GM20431 (cell line): Measurements from ENCODE around the gene LAMA4.
"Not testable (repeated sequence)": the region's sequence is repeated elsewhere in the genome, so short reads cannot be mapped to it uniquely, and the experiment has no call there.

Experiments used
- in situ Hi-C: fragments of 300-500 bp; cut with MseI, MboI; formaldehyde crosslinking; loops from one replicate; pipeline ENCODE4 v1.15.0; 2020; ENCODE audit warnings: low sequenced_read_pairs; ENCODE audit not compliant: unreplicated experiment

The LAMA4 gene

GRCh38 chr6:112116221-112116620 is 138.1 kb downstream of the LAMA4 start:
- in situ Hi-C loops, result no loop called here

GRCh38 chr6:112114577-112115223 is 139.7 kb downstream of the LAMA4 start:
- in situ Hi-C loops, result no loop called here

- in situ Hi-C loops, result no loop called here
Measured at GRCh38 chr6:112113918-112114317, 140.4 kb downstream of the LAMA4 start.

GRCh38 chr6:112113431-112113830 is 140.9 kb downstream of the LAMA4 start:
- in situ Hi-C loops, result no loop called here

DNA sequence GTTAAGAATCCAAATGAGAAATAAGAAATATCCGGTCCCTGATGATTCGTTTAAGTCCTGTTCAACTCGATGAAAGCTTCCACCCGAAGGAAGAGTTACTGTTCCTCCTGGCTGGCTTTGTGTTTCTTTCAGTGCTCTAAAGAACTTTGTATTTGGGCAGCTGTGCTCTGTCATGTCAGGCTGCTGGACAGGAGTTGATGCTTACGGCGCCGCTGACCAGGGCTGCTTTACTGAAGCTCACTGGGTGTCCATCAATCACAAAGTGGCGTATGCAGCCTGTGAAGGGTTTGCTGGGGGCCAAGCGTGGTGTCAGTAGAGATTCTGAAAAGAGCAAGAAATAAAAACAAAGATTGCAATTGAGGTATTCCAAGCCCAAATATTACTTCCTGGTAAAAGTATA is 145.1 kb downstream of the LAMA4 start:
- in situ Hi-C loops, result no loop called here

DNA sequence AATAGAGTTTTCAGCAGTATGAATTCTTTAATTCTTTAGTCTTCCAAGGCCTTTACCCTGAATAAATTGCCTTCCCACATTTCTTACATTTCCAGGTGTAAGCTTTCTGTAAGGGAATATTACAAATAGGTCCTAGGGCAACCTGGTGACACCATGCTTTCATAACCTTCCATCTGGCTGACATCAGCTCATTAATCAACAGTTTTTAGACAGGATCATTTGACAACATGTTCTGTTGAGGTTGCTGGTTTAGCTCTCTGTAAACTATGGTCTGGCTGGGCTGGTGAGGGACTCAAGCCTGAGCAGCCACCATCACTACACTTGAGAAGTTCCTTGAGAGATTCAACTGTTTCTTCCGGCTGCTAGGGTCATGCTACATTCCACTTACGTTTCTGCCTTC is 147.8 kb downstream of the LAMA4 start:
- in situ Hi-C loops, result no loop called here

GRCh38 chr6:112106026-112106425 is 148.3 kb downstream of the LAMA4 start:
- in situ Hi-C loops, result not testable (repeated sequence)

- in situ Hi-C loops, result no loop called here
Measured at GRCh38 chr6:112100561-112100960, 153.8 kb downstream of the LAMA4 start.

DNA sequence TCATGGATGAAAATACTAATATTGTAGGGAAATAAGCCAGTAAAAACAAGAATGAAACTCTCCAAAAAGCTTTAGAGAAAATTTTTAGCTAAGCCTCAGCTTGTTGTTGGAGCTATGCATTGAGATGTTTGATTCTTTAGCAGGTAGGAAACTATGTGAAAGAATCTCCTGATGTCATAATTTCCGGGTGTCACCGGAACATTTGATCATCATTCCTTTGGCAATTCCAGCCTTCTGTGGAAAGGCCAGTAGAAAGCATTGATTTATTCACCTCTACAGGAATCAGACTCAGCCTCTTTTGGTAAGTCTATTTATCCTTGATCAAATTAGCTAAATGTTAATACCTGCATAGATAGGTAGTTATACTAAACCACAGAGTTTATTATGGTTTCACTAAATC is 157.5 kb downstream of the LAMA4 start:
- in situ Hi-C loops, result no loop called here

GRCh38 chr6:112087916-112088315 is 166.5 kb downstream of the LAMA4 start:
- in situ Hi-C loops, result no loop called here

DNA sequence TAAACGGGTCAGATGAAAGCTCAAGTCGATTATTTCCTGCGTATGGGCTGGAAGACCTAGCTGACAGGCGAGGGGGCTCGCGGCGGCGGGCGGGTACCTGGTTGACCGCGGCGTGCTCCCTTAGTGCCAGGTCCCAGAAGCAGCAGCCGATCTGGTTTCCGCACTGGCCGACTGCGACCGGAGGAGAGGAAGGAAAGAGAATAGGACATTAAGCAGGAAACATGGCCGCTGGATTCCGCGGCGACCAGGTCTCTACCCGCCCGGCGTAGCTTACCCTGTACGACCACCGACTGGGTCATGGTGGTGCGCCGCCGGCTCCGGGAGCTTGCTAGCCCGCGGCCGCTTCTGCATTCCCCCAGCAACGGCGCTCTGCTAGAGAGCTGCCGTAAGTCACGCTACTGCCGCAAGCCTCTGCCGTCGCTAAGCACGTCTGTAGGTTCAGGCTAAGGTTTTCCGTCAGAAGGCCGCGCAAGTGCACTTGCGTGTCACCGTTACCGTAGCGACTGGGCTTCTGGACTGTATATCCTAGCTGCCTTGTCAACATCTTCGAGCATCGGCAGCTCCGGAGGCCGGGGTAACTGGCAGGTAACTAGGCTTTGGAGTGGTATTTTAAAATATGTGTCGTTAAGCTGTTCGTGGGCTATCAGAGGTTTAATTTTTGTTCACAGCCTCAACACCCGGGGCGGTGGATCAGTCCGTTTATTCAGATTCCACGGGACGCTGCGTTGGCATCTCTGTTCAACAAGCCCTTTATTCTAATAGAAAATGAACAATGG is 167.0 kb downstream of the LAMA4 start, which contains the start of the genes FAM229B and TUBE1:
Gene FAM229B, plus strand, starts transcription at position 456 of the 776 bp plus-strand sequence. CDS start 11,693 bp downstream, outside the sequence.
Gene TUBE1, minus strand, starts transcription at position 347 of the 776 bp plus-strand sequence. Its CDS starts 48 bp downstream, at position 299.
- in situ Hi-C loops, result no loop called here

- in situ Hi-C loops, result no loop called here
Measured at GRCh38 chr6:112086744-112087135, 167.6 kb downstream of the LAMA4 start.

DNA sequence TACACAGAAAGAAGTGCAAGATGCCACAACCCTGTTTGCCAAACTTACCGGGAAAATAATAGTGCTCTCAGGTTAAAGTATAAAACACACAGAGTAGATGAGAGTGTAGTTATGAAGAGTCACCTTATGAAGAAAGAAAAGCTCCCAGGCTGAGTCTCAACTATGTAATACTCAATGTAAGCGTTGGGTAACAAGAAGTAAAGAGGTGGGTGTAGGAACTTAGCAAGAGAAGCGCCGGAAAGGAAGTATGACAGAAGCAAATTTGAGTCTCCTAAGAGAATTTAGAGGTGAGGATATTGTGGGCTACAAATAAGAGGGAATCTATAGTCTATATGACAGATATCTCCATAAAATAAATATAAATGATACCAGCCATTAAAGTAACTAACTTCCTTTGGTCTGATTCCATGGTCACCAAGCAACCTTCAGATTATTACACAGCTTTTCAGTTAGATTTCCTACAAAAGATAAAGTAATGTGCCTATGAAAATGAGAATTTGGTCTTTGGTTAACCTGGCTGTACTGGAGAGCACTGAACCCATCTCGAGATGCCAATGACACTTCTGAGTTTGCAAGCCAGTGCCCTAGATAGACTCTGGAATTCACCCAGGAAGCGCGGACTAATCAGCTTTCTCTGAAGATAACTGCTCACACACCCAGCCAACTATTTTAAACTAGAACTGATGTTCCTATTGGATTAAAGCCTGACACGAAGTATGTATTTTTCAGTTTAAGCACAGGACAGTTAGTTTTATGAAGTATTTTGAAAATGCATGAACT is 168.9 kb downstream of the LAMA4 start:
- in situ Hi-C loops, result no loop called here

- in situ Hi-C loops, result no loop called here
Measured at GRCh38 chr6:112081569-112081968, 172.8 kb downstream of the LAMA4 start.

- in situ Hi-C loops, result no loop called here
Measured at GRCh38 chr6:112066606-112067005, 187.8 kb downstream of the LAMA4 start.

DNA sequence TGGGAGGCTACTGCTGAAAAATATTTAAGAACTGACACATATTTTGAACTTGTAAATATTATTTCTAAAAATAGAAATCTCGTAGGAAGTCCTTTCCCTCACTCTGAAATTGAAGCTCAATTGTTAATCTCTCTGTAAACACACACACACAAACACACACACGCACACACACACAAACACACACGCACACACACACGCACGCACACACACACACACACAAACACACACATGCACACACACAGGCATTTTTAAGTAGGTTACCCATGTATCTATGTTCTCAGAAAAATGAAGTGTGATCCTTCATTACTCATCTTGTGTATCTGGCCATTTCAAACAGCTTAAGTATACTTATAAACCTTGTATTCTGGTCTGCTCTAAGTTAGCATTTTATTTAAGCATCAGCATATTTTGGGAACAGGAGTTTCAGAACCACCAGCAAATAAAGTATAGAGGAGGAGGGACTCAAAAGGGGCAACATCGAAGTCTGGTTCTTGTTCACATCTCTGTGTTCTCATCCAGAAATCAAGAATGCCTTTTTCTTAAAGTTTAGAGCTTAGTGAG is 188.9 kb downstream of the LAMA4 start:
- in situ Hi-C loops, result no loop called here

DNA sequence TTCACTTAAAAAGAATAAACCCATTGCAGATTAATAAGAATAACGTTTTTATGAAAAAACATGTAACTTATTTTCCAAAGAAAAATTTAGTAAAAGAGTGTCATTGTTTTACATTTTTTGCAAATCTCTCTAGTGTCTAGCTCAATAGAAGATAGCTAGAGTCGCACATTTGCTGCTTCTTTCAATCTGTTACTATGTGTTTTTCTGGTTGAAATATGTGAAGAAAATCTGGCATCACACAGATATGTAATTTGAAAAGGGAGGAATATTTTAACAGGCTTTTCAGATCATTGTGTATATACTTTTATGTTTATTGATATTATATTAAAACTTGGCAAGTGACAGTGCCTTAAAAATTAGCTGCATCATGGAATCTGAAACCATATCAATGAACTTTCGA is 191.4 kb downstream of the LAMA4 start:
- in situ Hi-C loops, result no loop called here

DNA sequence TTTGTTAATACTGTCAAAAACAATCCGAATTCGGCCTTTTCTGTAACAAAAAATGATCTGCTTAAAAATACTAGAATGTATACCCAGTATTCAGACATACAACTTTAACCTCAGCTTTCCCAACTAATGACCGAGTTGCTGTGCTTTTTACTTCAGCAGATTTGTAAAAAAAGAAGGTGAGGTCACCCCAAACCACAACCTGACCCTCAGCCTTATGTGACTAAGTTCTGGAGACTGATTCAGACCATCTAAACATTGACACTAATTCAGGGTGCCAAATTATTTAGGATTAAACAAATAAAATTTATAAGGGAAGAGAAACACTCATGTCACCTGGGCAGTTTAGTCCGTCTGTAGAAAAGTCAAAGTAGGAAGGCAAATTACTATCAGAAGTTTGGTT is 192.8 kb downstream of the LAMA4 start:
- in situ Hi-C loops, result no loop called here
